Lung (tissue), 12 donors: ENCODE measurements around the gene EGF. TPM values are rescaled to one million over a fixed set of nuclear protein-coding genes. Genes with fewer than 3 reads are reported as not detected.

ENCODE experiments used
- ATAC-seq: fragments of 200-7000 bp; cut with Tn5 transposase; one replicate; pipeline ENCODE4 v1.9.1; 2020; ENCODE audit warnings: moderate number of reproducible peaks; ENCODE audit not compliant: insufficient read depth, low FRiP score
- DNase-seq, 3 donors: peaks; one replicate each; pipeline ENCODE4 v3.0.0-alpha.2; 2013 to 2017
- H3K27ac ChIP-seq, 2 donors: one replicate each; pipeline ENCODE4 v1.5.1; 2013; ENCODE audit warnings: mild to moderate bottlenecking in 2 of 2, moderate library complexity in 2 of 2, control low read depth in 1 of 2, inconsistent platforms in 1 of 2, low read depth in 1 of 2, low read length in 1 of 2
- H3K27me3 ChIP-seq, 3 donors: one replicate each; pipeline ENCODE4 v1.5.1; 2013; ENCODE audit warnings: low read length in 2 of 3; ENCODE audit not compliant: control insufficient read depth in 3 of 3, insufficient read depth in 3 of 3
- H3K36me3 ChIP-seq, 4 donors: one replicate each; pipeline ENCODE4 v1.5.1; 2013; ENCODE audit warnings: low read length in 4 of 4, mild to moderate bottlenecking in 1 of 4, moderate library complexity in 1 of 4; ENCODE audit not compliant: control insufficient read depth in 4 of 4, insufficient read depth in 4 of 4
- H3K4me1 ChIP-seq, 5 donors: one replicate each; pipeline ENCODE4 v1.5.1; 2013; ENCODE audit warnings: low read length in 5 of 5, mild to moderate bottlenecking in 2 of 5, moderate library complexity in 1 of 5; ENCODE audit not compliant: control insufficient read depth in 5 of 5, insufficient read depth in 5 of 5
- H3K4me3 ChIP-seq: one replicate; pipeline ENCODE4 v1.5.1; 2013; ENCODE audit warnings: mild to moderate bottlenecking, control low read depth, moderate library complexity
- H3K9ac ChIP-seq, 2 donors: one replicate each; pipeline ENCODE4 v1.5.1; 2013; ENCODE audit warnings: low read length in 2 of 2, control low read depth in 1 of 2; ENCODE audit not compliant: insufficient read depth in 1 of 2
- H3K9me3 ChIP-seq, 4 donors: one replicate each; pipeline ENCODE4 v1.5.1; 2013; ENCODE audit warnings: low read length in 3 of 4, mild to moderate bottlenecking in 1 of 4, moderate library complexity in 1 of 4; ENCODE audit not compliant: control insufficient read depth in 4 of 4, insufficient read depth in 3 of 4
- CTCF ChIP-seq: IDR thresholded peaks from 2 replicates; pipeline ENCODE4 v1.5.1; 2012; ENCODE audit warnings: mild to moderate bottlenecking; ENCODE audit errors: control extremely low read depth, extremely low read depth
- WGBS, 2 donors: extraction: QIAGEN DNeasy Blood & Tissue Kit; methylation state at CpG; one replicate each; pipeline ENCODE4 v1.1.7; 2013; 5-methylcytosine and 5-hydroxymethylcytosine counted together
- polyA plus RNA-seq, 2 donors: library from polyadenylated mRNA; stranded (reverse); fragments of 200-250 nt; gene quantifications; one replicate each; pipeline ENCODE4 v1.2.1, GENCODE V29; 2013
- total RNA-seq, 2 donors: library from RNA; depleted of rRNA in 1 of 2; stranded (reverse); fragments of >200 nt in 1 of 2; gene quantifications; one replicate each; pipeline ENCODE4 v1.2.1, GENCODE V29; 2014 to 2021
- donor health status: control.
- donor health status: control.
- donor health status: Bipolar disorder and iron deficiency.
- donor health status: healthy.
- donor health status: DM: yes; HTN: yes; CAD: no.

The EGF gene
- total and polyA plus RNA-seq, 4 donors, result 0.75 to 2.6 (median 1.5) TPM

GRCh38 chr4:109967798-109968520, 55.3 kb downstream of the EGF start:
- Histone ChIP-seq H3K27me3 (no peaks in the 10 kb centered on the region), H3K36me3 (no peaks in the 10 kb centered on the region), H3K9ac (no peak overlapping the region), H3K9me3 (no peaks in the 10 kb centered on the region), H3K27ac (no peak overlapping the region), H3K4me3 (no peak overlapping the region), H3K4me1 (no peaks in the 10 kb centered on the region)
- no peak for ATAC-seq
- WGBS, 2 donors, result 63 to 79% methylated on average over 5 of the region's 5 CpGs
- TF ChIP-seq CTCF, result no peak
- DNase-seq, result no peak

- Histone ChIP-seq H3K9ac (no peak overlapping the region), H3K9me3 (no peaks in the 10 kb centered on the region), H3K36me3 (no peaks in the 10 kb centered on the region), H3K4me1 (no peaks in the 10 kb centered on the region), H3K4me3 (no peak overlapping the region), H3K27ac (no peak overlapping the region), H3K27me3 (peaks cover 0 to 3% (median 0%) of the 10 kb centered on the region in 3 donors)
- no peak for DNase-seq
- WGBS, 2 donors, result 70 to 76% methylated on average over 3 of the region's 3 CpGs
- ATAC-seq, result no peak
- TF ChIP-seq CTCF, result no peak
Measured at GRCh38 chr4:109969087-109969486, 56.4 kb downstream of the EGF start.

- DNase-seq (peak in 2 of 3 donors; percentile 41 to 55), ATAC-seq (no peak)
- H3K27me3 ChIP-seq, result peaks cover 0 to 3% (median 0%) of the 10 kb centered on the region in 3 donors
- 18 to 32% methylated on average over 6 of the region's 6 CpGs for WGBS, 2 donors
- H3K9ac ChIP-seq, result no peak overlapping the region
- H3K27ac ChIP-seq, result no peak overlapping the region
- no peak overlapping the region for H3K4me3 ChIP-seq
- H3K36me3 ChIP-seq, result no peaks in the 10 kb centered on the region
- H3K4me1 ChIP-seq, result no peaks in the 10 kb centered on the region
- no peaks in the 10 kb centered on the region for H3K9me3 ChIP-seq
- TF ChIP-seq CTCF, result no peak
Measured at GRCh38 chr4:109969919-109970318, 57.2 kb downstream of the EGF start.
